GM10266 (cell line): ENCODE results near the gene ZNF207.
A peak's percentile ranks its signal among the peaks of the same experiment; 100 is the strongest.
"Not testable (repeated sequence)": the region's sequence is repeated elsewhere in the genome, so short reads cannot be mapped to it uniquely, and the experiment has no call there.

Experiments
- DNase-seq: peaks from one replicate; pipeline ENCODE4 v3.0.0; 2012; ENCODE audit errors: extremely low spot score
- CTCF ChIP-seq: IDR thresholded peaks from 2 replicates; pipeline ENCODE4 v1.5.1; 2012; ENCODE audit warnings: mild to moderate bottlenecking, low read depth; ENCODE audit not compliant: control insufficient read depth, insufficient read depth; ENCODE audit errors: missing control alignments

The ZNF207 gene

DNA sequence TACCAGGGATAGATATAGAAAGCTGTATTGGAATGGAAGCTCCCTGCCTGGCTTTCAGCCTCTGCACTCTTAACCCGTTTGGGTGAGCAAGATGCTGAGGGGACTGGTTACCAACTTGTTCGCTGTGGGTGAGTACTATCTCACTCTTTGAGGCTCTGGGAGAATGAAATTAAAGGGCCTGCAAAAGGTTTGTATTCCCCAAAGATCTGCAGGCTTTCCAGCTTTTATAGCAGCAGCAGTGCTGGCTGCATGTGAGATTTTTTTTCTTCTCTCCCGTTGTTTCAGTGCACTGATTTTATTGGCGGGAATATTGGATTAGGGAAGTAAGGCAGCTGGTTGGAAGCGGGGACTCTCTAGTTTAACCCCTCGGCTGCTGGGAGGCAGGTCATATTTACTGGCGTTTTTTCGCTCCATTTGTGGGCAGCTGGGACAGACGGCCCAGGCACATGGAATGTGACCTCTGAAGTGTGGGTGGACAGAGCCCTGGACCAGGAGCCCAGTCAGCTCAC is 38.9 kb upstream of the ZNF207 start:
- no peak for DNase-seq
- no peak for TF ChIP-seq CTCF

DNA sequence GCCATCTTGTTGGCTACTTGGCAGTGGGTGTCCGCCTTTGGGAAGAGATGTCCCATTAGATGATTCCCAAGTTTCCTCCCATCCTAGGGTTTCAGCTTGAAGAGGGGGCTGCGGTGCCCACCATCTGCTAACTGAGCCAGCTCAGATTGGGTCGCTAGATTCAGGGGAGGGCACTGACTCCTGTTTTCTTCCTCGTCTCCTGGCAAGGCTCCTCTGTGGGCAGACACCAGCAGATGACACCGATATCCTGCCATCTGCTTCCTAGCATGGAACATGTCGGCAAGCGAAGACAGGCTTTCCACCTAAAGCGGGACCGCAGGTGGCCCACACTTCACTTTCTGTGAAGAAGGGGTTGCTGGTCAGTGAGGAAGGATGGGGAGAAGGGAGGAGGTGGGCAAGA is 35.3 kb upstream of the ZNF207 start:
- TF ChIP-seq CTCF: no peak
- no peak for DNase-seq

DNA sequence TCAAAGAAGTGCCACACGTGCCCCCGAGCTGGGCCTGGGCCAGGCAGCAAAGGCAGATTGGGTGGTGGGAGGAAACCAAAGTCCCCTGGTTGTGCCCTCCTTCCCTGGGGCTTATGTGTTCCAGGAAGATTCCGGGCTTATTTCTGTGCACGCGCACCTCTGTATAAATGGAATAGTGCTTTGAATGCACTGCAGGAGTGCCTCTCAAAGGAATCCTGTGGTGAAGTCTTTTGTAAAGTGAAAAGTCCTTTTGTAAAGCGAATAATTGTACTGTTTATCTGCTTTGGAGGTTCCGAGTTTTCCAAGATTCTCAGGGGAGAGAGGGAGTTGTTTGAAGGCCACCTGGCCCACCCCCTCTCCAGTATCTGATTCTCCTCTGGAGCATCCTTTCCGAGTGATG is 34.8 kb upstream of the ZNF207 start:
- TF ChIP-seq CTCF: no peak
- DNase-seq: no peak

GRCh38 chr17:32316653-32317052 is 33.3 kb upstream of the ZNF207 start:
- DNase-seq: not testable (repeated sequence)

DNA sequence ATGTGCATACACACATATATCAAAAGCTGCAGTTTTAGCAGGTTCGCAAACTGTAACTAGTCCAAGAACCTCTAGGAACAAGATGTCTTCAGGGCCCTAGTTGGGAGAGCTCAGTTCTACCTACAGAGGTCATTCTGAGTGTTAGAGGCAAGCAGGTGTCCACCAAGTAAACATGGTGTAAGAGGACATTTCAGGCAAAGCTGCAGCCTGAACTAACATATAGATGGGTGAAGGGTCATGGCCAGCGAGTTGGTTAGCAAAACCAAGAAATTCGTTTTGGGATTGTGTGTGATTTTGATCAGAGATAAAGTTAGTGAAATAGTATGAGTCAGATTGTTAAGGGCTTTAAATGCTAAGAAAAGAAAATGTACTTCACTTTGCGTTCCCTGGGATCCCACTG is 32.6 kb upstream of the ZNF207 start:
- no peak for DNase-seq
- no peak for TF ChIP-seq CTCF

GRCh38 chr17:32318071-32318470 is 31.9 kb upstream of the ZNF207 start:
- no peak for TF ChIP-seq CTCF
- DNase-seq: no peak

- peak; percentile 84 for DNase-seq
- peak; percentile 96 for TF ChIP-seq CTCF
These were observed 30.4 kb upstream of the ZNF207 start for GRCh38 chr17:32319548-32319905.

GRCh38 chr17:32320080-32320479 is 29.9 kb upstream of the ZNF207 start:
- DNase-seq: not testable (repeated sequence)

DNA sequence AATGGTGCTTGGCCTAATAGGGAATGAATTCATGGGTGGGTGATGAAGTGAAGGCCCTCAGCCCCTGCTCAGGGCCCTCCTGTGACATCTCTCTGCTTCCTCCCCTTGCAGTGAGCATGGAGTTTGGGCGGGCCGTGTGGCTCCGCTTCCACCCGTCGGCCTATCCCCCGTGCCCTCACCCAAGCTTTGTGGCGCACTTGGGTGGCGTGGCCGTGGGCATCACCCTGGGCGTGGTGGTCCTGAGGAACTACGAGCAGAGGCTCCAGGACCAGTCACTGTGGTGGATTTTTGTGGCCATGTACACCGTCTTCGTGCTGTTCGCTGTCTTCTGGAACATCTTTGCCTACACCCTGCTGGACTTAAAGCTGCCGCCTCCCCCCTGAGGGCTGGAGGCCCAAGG is 29.1 kb upstream of the ZNF207 start:
- no peak for TF ChIP-seq CTCF
- DNase-seq: no peak
